ENCODE data around the gene NKD2.
"Not testable (repeated sequence)": the region's sequence is repeated elsewhere in the genome, so short reads cannot be mapped to it uniquely, and the experiment has no call there.

NKD2 gene

DNA sequence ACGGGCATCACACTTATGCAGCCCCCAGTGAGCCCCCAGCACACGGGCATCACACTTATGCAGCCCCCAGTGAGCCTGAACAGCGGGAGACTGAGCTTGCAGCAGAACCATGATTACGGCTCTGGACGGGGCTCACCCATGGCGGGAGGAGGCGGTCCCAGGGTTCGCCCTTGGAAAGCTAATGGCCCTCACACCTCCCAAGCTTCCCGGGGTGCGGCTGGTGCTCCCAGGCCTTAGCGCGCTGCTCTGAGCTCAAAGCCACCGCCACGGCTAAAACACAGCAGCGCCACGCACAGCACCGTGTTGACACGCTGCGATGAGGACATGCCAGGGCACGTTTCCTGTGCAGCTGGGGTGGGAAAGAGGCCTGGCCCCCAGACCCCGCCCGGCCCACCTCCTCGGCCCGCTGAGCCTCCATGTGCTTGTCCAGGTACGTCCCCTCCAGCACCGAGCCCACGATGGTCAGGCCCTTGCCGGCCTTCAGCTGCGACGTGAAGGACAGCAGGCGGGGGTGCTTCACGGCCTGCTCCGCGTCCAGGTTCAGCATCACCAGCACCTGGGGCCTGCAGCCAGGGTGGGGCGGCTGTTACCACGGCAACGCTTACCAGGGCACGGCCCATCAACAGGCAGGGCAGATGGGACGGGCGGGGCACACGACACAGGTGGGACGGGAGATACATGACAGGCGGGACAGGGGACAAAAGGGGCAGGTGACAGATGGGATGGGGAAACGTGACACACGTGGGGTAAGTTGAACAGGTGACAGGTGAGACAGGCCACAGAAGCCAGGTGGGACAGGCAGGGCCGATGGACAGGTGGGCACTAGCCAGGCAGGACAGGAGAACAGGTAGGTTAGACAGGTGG lies 64.9 kb downstream of the NKD2 start:
- DNase-seq (ENCODE audit: low spot score): no peak

DNA sequence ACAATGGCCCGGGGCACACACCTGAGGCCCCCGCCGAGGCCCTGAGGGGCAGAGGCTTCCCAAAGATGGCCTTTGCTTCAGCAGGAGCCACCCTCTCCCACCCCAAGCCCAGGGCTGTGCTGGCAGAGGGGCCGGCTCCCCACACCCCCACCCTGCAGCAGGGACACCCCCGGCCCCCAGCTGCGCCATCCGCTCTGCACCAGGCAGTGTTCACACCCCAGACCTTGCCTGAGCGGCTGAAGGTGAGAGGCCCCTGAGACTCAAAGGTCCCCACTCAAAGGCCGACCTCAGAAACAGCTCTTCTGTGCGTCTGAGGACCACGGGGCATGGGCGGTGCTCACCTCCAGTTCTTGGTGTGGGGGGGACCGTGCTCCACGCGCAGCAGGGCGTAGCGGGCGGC lies 65.6 kb downstream of the NKD2 start:
- no peak for DNase-seq (ENCODE audit: low spot score)

DNA sequence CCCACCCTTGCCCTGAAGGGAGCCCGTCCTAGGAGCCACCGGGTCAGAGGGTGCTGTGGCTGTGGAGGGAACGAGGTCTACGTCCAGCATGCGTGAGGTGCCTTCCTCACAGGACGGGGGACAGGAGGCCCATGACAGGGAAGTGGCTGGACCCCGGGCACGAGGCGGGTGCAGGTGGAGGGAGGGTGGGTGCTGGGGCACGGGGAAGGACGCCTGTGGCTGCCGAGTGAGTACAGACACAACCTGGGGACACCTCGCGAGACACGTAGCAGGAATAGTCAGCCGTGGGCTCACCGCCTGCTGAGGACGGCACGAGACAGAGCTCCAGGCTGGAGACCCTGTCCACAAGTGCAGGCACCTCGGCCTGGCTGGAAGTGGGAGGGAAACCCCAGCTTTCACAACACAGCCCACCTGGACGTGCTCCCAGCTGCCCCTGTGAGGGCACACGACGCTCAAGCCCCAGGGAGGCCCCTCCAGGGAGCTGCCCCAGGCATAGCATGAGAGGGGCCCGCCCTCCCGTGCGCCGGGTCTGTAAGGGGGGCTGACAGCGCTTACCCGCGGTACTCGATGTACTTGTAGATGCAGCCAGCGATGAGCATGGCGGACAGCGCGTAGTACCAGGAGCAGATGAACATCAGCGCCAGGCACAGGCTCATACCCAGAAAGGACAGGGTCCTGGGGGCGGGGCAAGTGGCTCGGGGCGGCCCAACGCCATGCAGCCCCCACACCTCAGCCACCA lies 66.4 kb downstream of the NKD2 start:
- DNase-seq (ENCODE audit: low spot score): no peak

DNA sequence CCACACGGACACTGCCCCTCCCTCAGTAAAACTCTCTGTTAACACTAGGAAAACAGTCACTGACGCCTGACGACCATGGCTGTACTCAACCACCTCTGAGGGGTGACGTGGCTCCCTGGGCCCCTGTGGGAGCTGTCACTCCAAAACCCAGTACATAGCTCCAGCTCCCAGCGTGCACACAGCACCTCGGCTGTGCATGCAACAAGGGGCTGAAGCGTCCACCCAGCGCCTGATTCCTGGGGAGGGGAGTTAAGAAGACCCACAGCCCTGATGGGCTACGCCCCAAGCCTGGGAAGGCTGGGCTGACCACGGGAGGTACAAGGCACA lies 66.9 kb downstream of the NKD2 start:
- no peak for DNase-seq (ENCODE audit: low spot score)

DNA sequence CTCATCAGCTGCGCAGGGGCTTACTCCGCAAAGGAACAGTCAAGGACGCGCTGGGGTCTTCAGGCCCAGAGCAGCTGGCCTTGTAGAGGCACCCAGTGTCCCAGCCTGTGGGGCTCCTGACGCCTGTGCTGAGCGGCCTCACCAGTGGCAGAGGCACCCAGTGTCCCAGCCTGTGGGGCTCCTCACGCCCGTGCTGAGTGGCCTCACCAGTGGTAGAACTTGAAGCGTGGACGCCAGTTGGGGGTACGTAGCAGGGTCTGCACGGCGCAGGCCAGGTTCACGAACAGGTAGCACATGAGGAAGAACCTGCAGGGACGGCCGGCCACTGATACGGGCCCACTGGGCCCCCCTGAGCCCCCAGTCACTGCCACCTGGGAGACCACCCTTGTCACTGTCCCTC lies 67.3 kb downstream of the NKD2 start:
- DNase-seq (ENCODE audit: low spot score): no peak

DNA sequence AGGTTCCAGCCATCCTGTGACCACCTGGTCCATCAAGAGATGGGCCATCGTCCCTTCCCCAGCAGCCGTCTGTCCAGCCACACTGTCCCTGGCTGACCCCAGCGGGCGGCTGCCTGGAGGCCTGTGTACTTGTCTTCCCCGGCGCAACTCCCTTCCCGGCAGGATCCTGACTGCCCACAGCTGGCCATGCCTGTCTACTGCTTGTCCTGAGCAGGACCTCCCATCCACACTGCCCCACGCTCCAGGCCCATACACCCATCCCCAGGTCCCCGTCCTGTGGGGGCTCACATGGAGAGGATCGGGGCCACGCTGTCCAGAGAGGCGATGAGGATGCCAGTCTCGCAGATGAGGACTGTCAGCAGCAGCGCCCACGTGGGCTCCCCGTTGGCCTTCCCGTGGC lies 67.8 kb downstream of the NKD2 start:
- DNase-seq (ENCODE audit: low spot score): no peak

DNA sequence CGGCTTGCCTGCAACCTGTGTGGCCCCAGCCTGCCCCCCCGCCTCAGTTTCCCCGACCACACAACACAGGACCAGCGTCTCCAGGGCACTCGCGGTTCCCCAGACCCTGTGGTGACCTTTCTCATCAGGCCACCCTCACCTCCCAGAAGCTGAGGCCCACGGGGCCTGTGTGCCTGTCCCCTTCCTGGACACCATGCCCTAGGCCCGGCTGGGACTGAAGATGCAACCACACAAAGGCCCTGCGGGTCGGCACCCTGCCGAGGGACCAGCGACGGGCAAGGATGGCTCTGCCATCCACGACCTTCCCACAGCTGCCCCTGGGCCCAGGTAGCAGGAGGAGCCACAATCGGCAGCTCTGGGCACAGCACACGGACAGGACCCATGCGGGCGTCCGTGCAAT lies 68.4 kb downstream of the NKD2 start:
- DNase-seq (ENCODE audit: low spot score): no peak

DNA sequence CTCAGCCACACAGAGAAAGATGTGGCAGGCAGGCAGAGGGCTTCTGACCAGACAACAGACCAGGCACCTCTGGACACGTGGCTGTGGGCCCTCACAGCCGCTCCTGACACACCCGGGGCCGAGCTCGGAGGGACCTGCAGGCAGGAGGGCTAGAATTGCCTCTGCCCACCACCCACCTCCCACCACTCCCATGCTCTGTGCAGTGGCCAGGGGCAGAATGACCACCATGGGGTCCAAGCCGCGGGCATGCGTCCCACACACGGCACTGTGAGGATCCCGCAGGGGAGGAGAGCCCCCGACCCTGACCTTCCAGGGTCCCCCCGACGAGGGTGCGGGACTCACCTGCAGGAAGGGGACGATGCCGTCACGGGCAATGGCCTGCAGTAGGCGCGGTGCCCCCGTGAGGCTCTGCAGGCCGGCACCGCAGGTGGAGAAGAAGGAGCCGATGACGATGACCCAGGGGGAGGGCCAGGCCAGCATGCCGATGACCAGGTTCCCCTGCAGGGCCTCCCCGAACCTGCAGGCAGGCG lies 69.0 kb downstream of the NKD2 start:
- DNase-seq (ENCODE audit: low spot score): no peak

DNA sequence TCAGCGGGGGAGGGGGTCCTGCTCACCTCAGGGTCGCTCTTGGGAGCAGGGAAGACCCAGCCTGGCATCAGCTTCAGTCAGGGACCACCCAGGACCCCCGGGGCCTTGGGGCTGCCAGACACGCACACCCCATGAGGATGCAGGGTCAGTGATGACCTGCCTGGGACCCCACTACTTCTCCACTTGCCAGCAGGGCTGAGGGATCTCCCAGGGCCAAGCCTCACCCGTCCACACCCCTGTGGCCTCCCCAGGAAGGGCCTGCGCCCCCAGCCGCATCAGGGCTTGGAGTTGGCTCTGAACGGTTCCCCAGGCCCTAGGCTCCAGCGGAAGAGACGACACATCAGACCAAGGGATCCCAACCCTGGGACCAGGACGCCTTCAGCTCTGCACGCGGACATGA lies 69.6 kb downstream of the NKD2 start:
- no peak for DNase-seq (ENCODE audit: low spot score)

DNA sequence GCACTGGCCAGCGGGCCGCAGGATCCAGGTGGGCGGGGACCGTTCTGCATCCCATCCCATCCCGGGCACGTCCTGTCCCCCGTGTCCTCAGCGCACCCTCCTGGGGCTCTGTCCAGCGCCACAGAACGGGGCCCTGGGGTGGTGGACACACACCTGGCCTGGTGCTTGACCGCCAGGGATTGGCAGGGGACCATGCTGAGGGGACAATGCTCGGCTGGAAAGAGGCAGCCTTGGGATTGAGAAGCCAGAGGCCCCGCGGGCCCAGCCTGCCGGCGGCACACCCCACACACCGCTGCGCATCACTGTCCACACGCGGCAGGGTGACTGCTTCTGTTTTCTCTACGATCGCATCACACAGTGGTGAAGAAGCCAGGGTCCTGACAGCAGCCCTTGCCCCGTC lies 70.2 kb downstream of the NKD2 start:
- no peak for DNase-seq (ENCODE audit: low spot score)

DNA sequence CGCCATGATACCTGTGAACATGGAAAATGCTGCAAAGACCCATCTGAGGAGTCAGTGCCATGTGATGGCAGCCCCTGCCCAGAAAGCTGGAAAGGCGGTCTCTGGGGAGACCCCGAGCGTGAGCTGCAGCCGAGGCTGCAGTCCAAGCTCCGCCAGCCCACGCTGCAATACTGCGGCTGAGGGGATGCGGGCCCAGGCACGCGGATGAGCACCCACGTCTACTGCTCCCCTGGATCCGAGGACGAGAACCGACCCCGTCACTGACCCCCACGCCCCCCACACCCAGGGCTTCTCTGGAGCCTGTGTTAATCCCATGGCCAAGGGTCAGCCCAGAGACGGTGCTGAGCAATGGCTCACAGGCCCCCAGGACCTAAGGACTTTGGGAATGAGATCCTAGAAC lies 70.9 kb downstream of the NKD2 start:
- no peak for DNase-seq (ENCODE audit: low spot score)

DNA sequence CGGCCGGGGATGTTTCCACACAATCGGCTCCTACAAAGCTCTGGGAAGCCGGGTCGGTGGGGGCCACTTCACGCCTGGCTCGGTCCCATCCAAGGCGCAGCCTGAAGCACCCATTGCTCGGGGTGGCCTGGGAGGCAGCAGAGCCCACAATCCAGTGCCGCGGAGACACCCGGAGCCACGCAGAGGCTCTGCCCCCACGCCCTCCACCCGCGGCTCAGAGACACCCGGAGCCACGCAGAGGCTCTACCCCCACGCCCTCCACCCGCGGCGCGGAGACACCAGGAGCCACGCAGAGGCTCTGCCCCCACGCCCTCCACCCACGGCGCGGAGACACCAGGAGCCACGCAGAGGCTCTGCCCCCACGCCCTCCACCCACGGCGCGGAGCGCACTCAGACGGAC lies 71.4 kb downstream of the NKD2 start:
- no peak for DNase-seq (ENCODE audit: low spot score)

DNA sequence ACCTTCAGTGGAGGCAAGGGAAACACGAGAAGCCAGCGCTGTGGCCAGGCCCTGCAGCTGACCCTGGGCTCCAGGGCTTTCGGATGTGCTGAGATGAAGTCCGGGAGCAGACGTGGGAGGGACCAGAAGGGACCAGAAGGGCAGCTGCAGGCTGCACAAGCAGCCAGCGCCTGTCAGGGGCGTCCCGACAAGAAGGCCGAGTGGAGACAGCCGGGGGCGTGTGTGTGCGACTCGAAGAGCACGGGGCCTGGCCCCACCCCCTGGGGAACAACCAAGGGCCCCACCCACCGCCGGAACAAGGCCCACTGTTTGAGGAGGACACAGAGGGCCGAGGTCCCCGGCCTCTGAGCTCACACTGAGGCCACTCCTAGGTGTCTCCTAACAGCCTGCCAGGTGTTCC lies 71.8 kb downstream of the NKD2 start:
- DNase-seq (ENCODE audit: low spot score): no peak

DNA sequence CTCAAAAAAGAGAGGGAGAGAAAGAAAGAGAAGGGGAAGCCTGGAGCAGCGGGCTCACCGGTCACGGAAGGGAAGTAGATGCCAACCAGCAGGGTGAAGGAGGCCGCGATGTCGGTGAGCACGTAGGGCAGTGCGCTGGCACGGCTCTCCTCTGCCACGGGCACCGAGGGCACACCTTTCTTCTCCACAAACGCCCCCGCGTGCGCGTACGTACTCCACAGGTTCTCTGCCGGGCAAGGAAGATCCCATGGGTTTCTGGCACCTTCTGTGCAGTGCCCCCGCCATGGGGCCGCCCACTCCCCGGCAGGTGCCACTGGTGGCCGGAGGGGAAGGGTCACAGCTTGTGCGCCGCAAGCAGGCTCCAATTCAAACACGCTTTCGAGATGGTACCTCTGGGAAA lies 72.9 kb downstream of the NKD2 start:
- no peak for DNase-seq (ENCODE audit: low spot score)

DNA sequence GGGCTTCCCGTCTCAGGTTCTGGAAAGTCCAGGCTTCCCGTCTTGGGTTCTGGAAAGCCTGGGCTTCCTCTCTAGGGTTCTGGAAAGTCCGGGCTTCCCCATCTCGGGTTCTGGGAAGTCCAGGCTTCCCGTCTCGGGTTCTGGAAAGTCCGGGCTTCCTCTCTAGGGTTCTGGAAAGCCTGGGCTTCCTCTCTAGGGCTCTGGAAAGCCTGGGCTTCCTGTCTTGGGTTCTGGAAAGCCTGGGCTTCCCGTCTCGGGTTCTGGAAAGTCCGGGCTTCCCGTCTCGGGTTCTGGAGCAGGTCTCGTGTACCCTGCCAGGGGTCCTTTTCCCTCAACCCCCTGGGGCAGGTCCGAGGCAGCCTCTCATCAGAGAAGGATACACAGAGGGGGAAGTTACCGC lies 74.4 kb downstream of the NKD2 start:
- DNase-seq (ENCODE audit: low spot score): not testable (repeated sequence)

DNA sequence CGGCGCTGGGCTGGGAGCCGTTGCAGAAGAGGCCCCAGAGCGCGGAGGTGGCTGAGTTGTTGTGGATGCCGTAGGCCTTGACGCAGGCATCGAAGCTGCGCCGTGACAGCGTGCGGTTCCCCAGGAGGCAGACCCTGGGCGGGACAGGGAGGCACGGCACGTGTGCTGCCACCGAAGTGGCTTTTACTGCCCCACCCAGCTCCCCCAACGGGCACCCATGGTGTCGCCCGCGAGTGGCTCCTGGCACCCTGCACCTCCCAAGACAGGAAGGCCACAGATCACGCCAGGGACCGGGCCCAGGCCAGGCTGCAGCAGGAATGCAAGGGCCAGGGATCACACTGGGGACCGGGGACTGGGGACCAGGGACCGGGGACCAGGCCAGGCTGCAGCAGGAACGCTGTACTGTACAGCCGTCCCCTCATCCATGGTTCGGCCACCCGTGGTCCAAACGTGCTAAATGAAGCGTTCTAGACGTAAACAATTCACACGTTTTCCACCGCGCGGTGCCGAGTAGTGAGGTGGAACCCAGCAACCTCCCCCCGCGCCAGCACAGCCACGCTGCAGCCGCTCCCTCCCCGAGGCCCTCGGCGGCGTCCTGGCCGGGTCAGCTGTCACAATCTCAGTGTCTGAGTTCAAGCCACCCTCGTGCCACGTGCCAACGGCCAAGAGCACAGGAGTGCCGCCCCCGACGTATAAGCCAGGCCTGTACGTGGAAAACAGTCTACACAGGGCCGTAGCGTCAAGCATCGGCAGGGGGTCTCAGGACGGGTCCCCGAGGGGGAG lies 75.4 kb downstream of the NKD2 start:
- DNase-seq (ENCODE audit: low spot score): no peak

DNA sequence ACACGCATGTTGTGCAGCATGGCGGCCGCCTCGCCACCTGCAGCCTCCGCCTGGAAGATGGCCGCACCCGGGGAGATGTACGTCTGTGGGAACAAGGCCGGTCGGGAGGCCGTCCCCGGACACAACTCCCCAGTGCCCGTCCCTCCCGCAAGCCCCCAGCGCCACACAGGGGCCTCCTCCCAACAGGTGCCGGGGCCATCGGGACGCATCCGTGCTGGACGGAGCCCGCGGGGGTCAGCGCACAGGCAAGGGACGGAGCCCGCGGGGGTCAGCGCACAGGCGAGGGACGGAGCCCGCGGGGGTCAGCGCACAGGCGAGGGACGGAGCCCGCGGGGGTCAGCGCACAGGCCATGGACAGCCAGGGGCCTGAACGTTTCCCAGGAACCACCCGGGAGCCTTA lies 76.8 kb downstream of the NKD2 start:
- no peak for DNase-seq (ENCODE audit: low spot score)

DNA sequence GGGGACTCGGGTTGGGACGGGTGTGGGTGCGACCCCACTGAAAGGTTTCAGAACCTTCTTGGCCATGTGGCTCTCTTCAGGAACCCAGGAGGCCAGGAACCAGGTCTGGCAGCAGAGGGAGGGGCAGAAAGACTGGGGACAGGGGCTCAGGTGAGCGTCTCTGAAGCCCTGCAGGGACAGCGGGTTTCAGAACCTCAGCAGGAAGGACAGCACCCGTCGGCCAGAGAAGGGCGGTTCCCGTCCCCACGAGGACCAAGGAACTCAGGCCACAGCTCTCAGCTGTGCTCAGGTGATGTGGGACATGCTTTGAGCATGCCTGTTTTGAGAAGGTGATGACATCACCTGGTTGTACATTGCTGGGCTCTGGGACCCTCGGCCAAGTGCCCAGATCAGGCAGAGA lies 77.5 kb downstream of the NKD2 start:
- DNase-seq (ENCODE audit: low spot score): no peak

DNA sequence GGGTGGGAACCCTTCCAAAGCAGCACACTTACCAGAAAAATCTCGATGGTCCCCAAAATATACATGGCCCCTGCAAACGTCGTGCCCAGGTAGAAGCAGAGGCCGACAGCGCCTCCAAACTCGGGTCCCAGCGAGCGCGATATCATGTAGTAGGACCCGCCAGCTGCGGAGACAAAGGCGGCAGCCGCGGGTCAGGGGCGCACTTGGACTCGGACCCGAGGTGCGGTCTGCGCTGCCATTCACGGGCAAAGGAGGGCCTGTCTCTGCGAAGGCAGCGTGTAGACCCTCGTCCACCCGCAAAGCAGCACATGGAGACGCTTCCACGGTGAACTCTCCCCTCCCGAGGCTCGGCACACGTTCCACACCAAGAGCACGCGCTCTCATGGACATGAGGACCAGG lies 78.3 kb downstream of the NKD2 start:
- no peak for DNase-seq (ENCODE audit: low spot score)

DNA sequence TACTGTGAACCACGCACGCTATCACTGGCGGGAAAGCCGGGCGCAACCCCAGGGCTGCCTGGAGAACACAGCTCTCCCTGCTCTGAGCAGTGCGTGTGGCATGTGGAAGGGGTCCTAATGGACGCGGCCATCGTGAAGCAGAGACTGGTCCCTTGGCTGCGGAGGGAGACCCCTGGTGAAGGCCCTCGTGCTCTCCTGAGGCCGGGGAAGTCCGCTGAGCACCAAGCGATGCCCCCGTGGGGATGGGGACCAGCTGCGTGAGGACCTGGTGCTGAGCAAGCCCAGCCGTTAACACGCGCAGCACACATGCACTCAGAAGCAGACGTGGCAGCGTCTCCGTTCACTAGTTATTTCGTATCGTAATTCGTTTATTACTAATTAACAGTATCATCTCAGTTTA lies 78.8 kb downstream of the NKD2 start:
- DNase-seq (ENCODE audit: low spot score): no peak

DNA sequence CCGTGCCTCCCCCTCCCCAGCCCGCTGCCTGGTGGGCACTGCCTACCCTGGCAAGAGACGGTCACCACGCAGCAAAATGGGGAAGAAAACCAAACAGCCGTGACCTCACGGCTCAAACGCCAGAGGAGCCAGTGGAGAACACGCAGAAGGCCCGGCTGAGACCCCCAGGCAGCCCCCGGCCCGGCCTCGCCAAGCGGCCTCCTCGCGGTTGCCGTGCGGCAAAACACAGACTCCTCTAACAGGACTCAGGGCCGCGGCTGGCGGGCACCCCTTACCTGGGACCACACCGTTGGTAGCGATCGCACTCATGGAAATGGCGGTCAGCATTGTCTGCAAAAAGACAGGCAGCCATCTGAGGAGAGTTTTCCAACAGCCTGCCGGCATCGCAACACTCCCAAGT lies 79.4 kb downstream of the NKD2 start:
- DNase-seq (ENCODE audit: low spot score): no peak
